HepG2 (cell line): ENCODE results near the gene DHFR2. TPM values are rescaled to one million over a fixed set of nuclear protein-coding genes. Genes with fewer than 3 reads are reported as not detected.
"Not testable (repeated sequence)": the region's sequence is repeated elsewhere in the genome, so short reads cannot be mapped to it uniquely, and the experiment has no call there.

ENCODE experiments used
- ATAC-seq: fragments of 200-7000 bp; cut with Tn5 transposase; 3 replicates; pipeline ENCODE4 v1.9.1; 2020; ENCODE audit warnings: mild to moderate bottlenecking, moderate library complexity
- BruUV-seq: library from RNA; stranded (reverse); fragments of 400-500 nt; replicated peaks from 2 replicates; lab custom pipeline; 2021; lab: Mats Ljungman, UMichigan
- CTCF ChIA-PET: fragments of 300-600 bp; formaldehyde crosslinking; extraction: SDS; loops from one replicate; lab custom pipeline; 2021; ENCODE audit warnings: low total read pairs, inconsistent platforms, low intra/inter-chr PET ratio; lab: Yijun Ruan, JAX
- POLR2A ChIA-PET: fragments of 350-600 bp; sonication (Branson Sonifier 250); formaldehyde crosslinking; loops from one replicate; lab custom pipeline; 2020; ENCODE audit warnings: antibody characterized with exemption, inconsistent platforms; lab: Yijun Ruan, JAX
- DNase-seq: peaks from one replicate; pipeline ENCODE4 v3.0.0-alpha.2; 2015; ENCODE audit warnings: low spot score
- FAIRE-seq: peaks from 3 replicates; lab custom pipeline; 2011; peaks lifted over from hg19 to GRCh38; lab: Jason Lieb, UNC
- H2AFZ ChIP-seq: one replicate; pipeline ENCODE4 v1.6.1; 2011; ENCODE audit warnings: low read length, inconsistent platforms
- H3K27ac ChIP-seq: fragments of 300-600 bp; 3 replicates; pipeline ENCODE4 v1.8.0; 2011; ENCODE audit warnings: mixed run types, mild to moderate bottlenecking, mixed read lengths, low read length, inconsistent platforms; ENCODE audit not compliant: insufficient read depth; ENCODE audit errors: extremely low read length
- H3K27me3 ChIP-seq, 2 experiments: fragments of 200-600 bp in 1 of 2; 2 replicates in 1 of 2; 3 replicates in 1 of 2; pipeline versions ENCODE4 v1.6.0 to v1.8.0; 2011; ENCODE audit warnings: low read length in 2 of 2, mild to moderate bottlenecking in 2 of 2, moderate library complexity in 2 of 2, inconsistent platforms in 1 of 2; ENCODE audit not compliant: insufficient read depth in 2 of 2, control insufficient read depth in 1 of 2
- H3K36me3 ChIP-seq, 2 experiments: fragments of 200-600 bp in 1 of 2; replicated peaks in 1 of 2; 2 replicates in 1 of 2; 3 replicates in 1 of 2; pipeline versions ENCODE4 v1.5.1 to v1.8.0; 2011; ENCODE audit warnings: low read length in 2 of 2, inconsistent platforms in 1 of 2; ENCODE audit not compliant: insufficient read depth in 2 of 2, control insufficient read depth in 1 of 2
- H3K4me1 ChIP-seq: 2 replicates; pipeline ENCODE4 v1.5.1; 2012; ENCODE audit warnings: low read length, inconsistent platforms; ENCODE audit not compliant: insufficient read depth
- H3K4me2 ChIP-seq: 2 replicates; pipeline ENCODE4 v1.6.0; 2011; ENCODE audit warnings: low read depth, low read length, inconsistent platforms
- H3K4me3 ChIP-seq, 3 experiments: fragments of 200-600 bp in 1 of 3; sonication (generic), shearing (Covaris generic) in 1 of 3; replicated peaks in 1 of 3; 2 replicates each; pipeline ENCODE4 v1.5.1; 2011 to 2016; ENCODE audit warnings: low read length in 3 of 3, inconsistent platforms in 2 of 3, low read depth in 2 of 3, mild to moderate bottlenecking in 2 of 3, control low read depth in 1 of 3, mixed read lengths in 1 of 3; ENCODE audit not compliant: insufficient read depth in 1 of 3
- H3K79me2 ChIP-seq: one replicate; pipeline ENCODE4 v1.6.1; 2011; ENCODE audit warnings: low read length, inconsistent platforms; ENCODE audit not compliant: insufficient read depth
- H3K9ac ChIP-seq: 2 replicates; pipeline ENCODE4 v1.6.0; 2011; ENCODE audit warnings: mild to moderate bottlenecking, low read depth, low read length, inconsistent platforms; ENCODE audit not compliant: insufficient read depth
- H3K9me3 ChIP-seq: 2 replicates; pipeline ENCODE4 v1.5.1; 2012; ENCODE audit warnings: mild to moderate bottlenecking, low read length
- H4K20me1 ChIP-seq: 2 replicates; pipeline ENCODE4 v1.6.0; 2011; ENCODE audit warnings: inconsistent platforms, mild to moderate bottlenecking, low read length, moderate library complexity; ENCODE audit not compliant: insufficient read depth
- TBL1XR1 ChIP-seq: fragments of 150-350 bp; IDR thresholded peaks from 2 replicates; pipeline ENCODE4 v1.6.1; 2014; ENCODE audit warnings: borderline replicate concordance, low read length; ENCODE audit not compliant: partially characterized antibody
- ZNF430 ChIP-seq: sonication (generic); formaldehyde crosslinking; IDR thresholded peaks from 2 replicates; pipeline ENCODE4 v1.9.0; 2021; ENCODE audit warnings: mild to moderate bottlenecking, missing genetic modification reagents
- ZUFSP ChIP-seq: sonication (generic); formaldehyde crosslinking; IDR thresholded peaks from 2 replicates; pipeline ENCODE4 v1.9.0; 2021; ENCODE audit warnings: missing genetic modification reagents, mild to moderate bottlenecking, borderline replicate concordance
- in situ Hi-C: cut with HindIII; loops from 2 replicates; pipeline ENCODE4 v1.10.0; 2017; ENCODE audit warnings: low pct_unique_long_range_greater_than_20kb; ENCODE audit not compliant: extremely low pct_ligation_motif_present
- intact Hi-C: fragments of 100-400 bp; cut with micrococcal nuclease; formaldehyde crosslinking; loops from one replicate; pipeline ENCODE4 v1.10.0; 2022; ENCODE audit not compliant: unreplicated experiment
- polyA plus RNA-seq, 8 experiments: library from polyadenylated mRNA; depleted of rRNA in 3 of 8; stranded (reverse) in 7 of 8; unstranded in 1 of 8; fragments of >200 nt; fragmentation: Illumina TruSeq in 4 of 8; extraction: Trizol in 4 of 8; gene quantifications; 2 replicates each; pipeline versions ENCODE4 v1.2.1 to v1.2.3, GENCODE V29; 2011 to 2016; ENCODE audit warnings: low read depth in 4 of 8, missing spikeins in 1 of 8, mixed read lengths in 1 of 8; ENCODE audit not compliant: insufficient read depth in 1 of 8
- total RNA-seq, 5 experiments: library from RNA; depleted of rRNA; stranded (reverse); fragments of >200 nt; fragmentation: Illumina TruSeq; extraction: Trizol; gene quantifications; 2 replicates each; pipeline ENCODE4 v1.2.3, GENCODE V29; 2016; ENCODE audit warnings: low read depth in 1 of 5

DHFR2 gene
- total and polyA plus RNA-seq, 2 of the 13 experiments (the other 11 are each of a cell fraction or from before 2014, with no cell fraction given): 1.4 to 4.6 TPM

GRCh38 chr3:94110854-94111253, 48.1 kb upstream of the DHFR2 start:
- no TSS peak for BruUV-seq
- H3K27ac ChIP-seq: no peak overlapping the region
- ATAC-seq: no peak
- no peaks in the 10 kb centered on the region for H4K20me1 ChIP-seq
- no peak for FAIRE-seq
- H2AFZ ChIP-seq: no peak overlapping the region
- TF ChIP-seq ZNF430 (CRISPR knock-in tag) (no peak), ZUFSP (CRISPR knock-in tag) (no peak), TBL1XR1 (no peak)
- no peak overlapping the region for H3K9ac ChIP-seq
- no peak overlapping the region for H3K4me2 ChIP-seq
- H3K9me3 ChIP-seq: no peaks in the 10 kb centered on the region
- CTCF ChIA-PET: no interaction called here
- H3K36me3 ChIP-seq: peaks cover 0 to 2% of the 10 kb centered on the region in 2 experiments; a peak in 2 of 5 replicates
- no peaks in the 10 kb centered on the region for H3K79me2 ChIP-seq
- in situ Hi-C loops (no loop called here), intact Hi-C loops (no loop called here)
- H3K4me1 ChIP-seq: no peaks in the 10 kb centered on the region
- no peaks in the 10 kb centered on the region for H3K27me3 ChIP-seq
- no peak overlapping the region for H3K4me3 ChIP-seq
- POLR2A ChIA-PET: no interaction called here
- no peak for DNase-seq

GRCh38 chr3:94110232-94110631, 47.5 kb upstream of the DHFR2 start:
- H3K79me2 ChIP-seq, H3K9me3 ChIP-seq, H3K4me1 ChIP-seq, in situ Hi-C loops, POLR2A ChIA-PET, CTCF ChIA-PET, H2AFZ ChIP-seq, ATAC-seq, H3K9ac ChIP-seq, intact Hi-C loops, BruUV-seq, H3K4me3 ChIP-seq, H3K4me2 ChIP-seq, DNase-seq, FAIRE-seq, H3K36me3 ChIP-seq, H3K27me3 ChIP-seq, H3K27ac ChIP-seq, H4K20me1 ChIP-seq: not testable (repeated sequence)
